HepG2 (cell line): ENCODE results near the gene COLQ. TPM values are rescaled to one million over a fixed set of nuclear protein-coding genes. Genes with fewer than 3 reads are reported as not detected.

Experiments
- ATAC-seq: fragments of 200-7000 bp; cut with Tn5 transposase; 3 replicates; pipeline ENCODE4 v1.9.1; 2020; ENCODE audit warnings: mild to moderate bottlenecking, moderate library complexity
- BruUV-seq: library from RNA; stranded (reverse); fragments of 400-500 nt; replicated peaks from 2 replicates; lab custom pipeline; 2021; lab: Mats Ljungman, UMichigan
- CTCF ChIA-PET: fragments of 300-600 bp; formaldehyde crosslinking; extraction: SDS; loops from one replicate; lab custom pipeline; 2021; ENCODE audit warnings: low total read pairs, inconsistent platforms, low intra/inter-chr PET ratio; lab: Yijun Ruan, JAX
- POLR2A ChIA-PET: fragments of 350-600 bp; sonication (Branson Sonifier 250); formaldehyde crosslinking; loops from one replicate; lab custom pipeline; 2020; ENCODE audit warnings: antibody characterized with exemption, inconsistent platforms; lab: Yijun Ruan, JAX
- DNase-seq: peaks from one replicate; pipeline ENCODE4 v3.0.0-alpha.2; 2015; ENCODE audit warnings: low spot score
- FAIRE-seq: peaks from 3 replicates; lab custom pipeline; 2011; peaks lifted over from hg19 to GRCh38; lab: Jason Lieb, UNC
- H2AFZ ChIP-seq: one replicate; pipeline ENCODE4 v1.6.1; 2011; ENCODE audit warnings: low read length, inconsistent platforms
- H3K27ac ChIP-seq: fragments of 300-600 bp; 3 replicates; pipeline ENCODE4 v1.8.0; 2011; ENCODE audit warnings: mixed run types, mild to moderate bottlenecking, mixed read lengths, low read length, inconsistent platforms; ENCODE audit not compliant: insufficient read depth; ENCODE audit errors: extremely low read length
- H3K27me3 ChIP-seq, 2 experiments: fragments of 200-600 bp in 1 of 2; 2 replicates in 1 of 2; 3 replicates in 1 of 2; pipeline versions ENCODE4 v1.6.0 to v1.8.0; 2011; ENCODE audit warnings: low read length in 2 of 2, mild to moderate bottlenecking in 2 of 2, moderate library complexity in 2 of 2, inconsistent platforms in 1 of 2; ENCODE audit not compliant: insufficient read depth in 2 of 2, control insufficient read depth in 1 of 2
- H3K36me3 ChIP-seq, 2 experiments: fragments of 200-600 bp in 1 of 2; replicated peaks in 1 of 2; 2 replicates in 1 of 2; 3 replicates in 1 of 2; pipeline versions ENCODE4 v1.5.1 to v1.8.0; 2011; ENCODE audit warnings: low read length in 2 of 2, inconsistent platforms in 1 of 2; ENCODE audit not compliant: insufficient read depth in 2 of 2, control insufficient read depth in 1 of 2
- H3K4me1 ChIP-seq: 2 replicates; pipeline ENCODE4 v1.5.1; 2012; ENCODE audit warnings: low read length, inconsistent platforms; ENCODE audit not compliant: insufficient read depth
- H3K4me2 ChIP-seq: 2 replicates; pipeline ENCODE4 v1.6.0; 2011; ENCODE audit warnings: low read depth, low read length, inconsistent platforms
- H3K4me3 ChIP-seq, 3 experiments: fragments of 200-600 bp in 1 of 3; sonication (generic), shearing (Covaris generic) in 1 of 3; replicated peaks in 1 of 3; 2 replicates each; pipeline ENCODE4 v1.5.1; 2011 to 2016; ENCODE audit warnings: low read length in 3 of 3, inconsistent platforms in 2 of 3, low read depth in 2 of 3, mild to moderate bottlenecking in 2 of 3, control low read depth in 1 of 3, mixed read lengths in 1 of 3; ENCODE audit not compliant: insufficient read depth in 1 of 3
- H3K79me2 ChIP-seq: one replicate; pipeline ENCODE4 v1.6.1; 2011; ENCODE audit warnings: low read length, inconsistent platforms; ENCODE audit not compliant: insufficient read depth
- H3K9ac ChIP-seq: 2 replicates; pipeline ENCODE4 v1.6.0; 2011; ENCODE audit warnings: mild to moderate bottlenecking, low read depth, low read length, inconsistent platforms; ENCODE audit not compliant: insufficient read depth
- H3K9me3 ChIP-seq: 2 replicates; pipeline ENCODE4 v1.5.1; 2012; ENCODE audit warnings: mild to moderate bottlenecking, low read length
- H4K20me1 ChIP-seq: 2 replicates; pipeline ENCODE4 v1.6.0; 2011; ENCODE audit warnings: inconsistent platforms, mild to moderate bottlenecking, low read length, moderate library complexity; ENCODE audit not compliant: insufficient read depth
- BHLHE40 ChIP-seq: IDR thresholded peaks from 2 replicates; pipeline ENCODE4 v1.6.1; 2011; ENCODE audit warnings: low read length, improper control_type of control experiment
- CREM ChIP-seq, 2 experiments: sonication (generic) in 1 of 2; formaldehyde crosslinking in 1 of 2; IDR thresholded peaks; 2 replicates each; pipeline versions ENCODE4 v1.4.0 to v1.6.1; 2016 to 2020; ENCODE audit warnings: antibody characterized with exemption in 1 of 2, mild to moderate bottlenecking in 1 of 2, missing genetic modification reagents in 1 of 2
- FLYWCH1 ChIP-seq: sonication (generic); formaldehyde crosslinking; IDR thresholded peaks from 2 replicates; pipeline ENCODE4 v1.8.1; 2023; ENCODE audit warnings: mild to moderate bottlenecking, missing genetic modification reagents
- HOXA3 ChIP-seq: sonication (generic); formaldehyde crosslinking; IDR thresholded peaks from 2 replicates; pipeline ENCODE4 v1.5.0; 2020; ENCODE audit warnings: missing genetic modification reagents
- HOXA9 ChIP-seq: sonication (generic); formaldehyde crosslinking; IDR thresholded peaks from 2 replicates; pipeline ENCODE4 v1.8.1; 2022; ENCODE audit warnings: missing genetic modification reagents, mild to moderate bottlenecking, moderate library complexity, borderline replicate concordance
- KLF9 ChIP-seq: IDR thresholded peaks from 2 replicates; pipeline ENCODE4 v1.6.1; 2016; ENCODE audit warnings: low read depth
- MTA3 ChIP-seq: sonication (generic); formaldehyde crosslinking; IDR thresholded peaks from 2 replicates; pipeline ENCODE4 v1.4.0; 2020; ENCODE audit warnings: missing genetic modification reagents
- ONECUT2 ChIP-seq: sonication (generic); formaldehyde crosslinking; IDR thresholded peaks from 2 replicates; pipeline ENCODE4 v1.4.0; 2020; ENCODE audit warnings: missing genetic modification reagents
- REL ChIP-seq: sonication (generic); formaldehyde crosslinking; conservative IDR thresholded peaks from 2 replicates; pipeline ENCODE4 v1.8.0; 2022; ENCODE audit warnings: mild to moderate bottlenecking, missing genetic modification reagents, moderate library complexity
- SPEN ChIP-seq: sonication (generic); formaldehyde crosslinking; IDR thresholded peaks from 2 replicates; pipeline ENCODE4 v1.5.1; 2020; ENCODE audit warnings: low read depth, mild to moderate bottlenecking, missing genetic modification reagents
- TOPORS ChIP-seq: sonication (generic); formaldehyde crosslinking; IDR thresholded peaks from 2 replicates; pipeline ENCODE4 v1.8.0; 2023; ENCODE audit warnings: mild to moderate bottlenecking, missing genetic modification reagents
- ZFX ChIP-seq: sonication (generic); formaldehyde crosslinking; IDR thresholded peaks from 2 replicates; pipeline ENCODE4 v1.4.0; 2020; ENCODE audit warnings: mild to moderate bottlenecking, low read depth, missing genetic modification reagents, moderate library complexity
- ZNF841 ChIP-seq: sonication (generic); formaldehyde crosslinking; IDR thresholded peaks from 2 replicates; pipeline ENCODE4 v1.8.1; 2023; ENCODE audit warnings: missing genetic modification reagents, borderline replicate concordance
- ZXDC ChIP-seq: sonication (generic); formaldehyde crosslinking; IDR thresholded peaks from 2 replicates; pipeline ENCODE4 v1.5.0; 2020; ENCODE audit warnings: mild to moderate bottlenecking, missing genetic modification reagents
- WGBS: methylation state at CpG from one replicate; pipeline ENCODE4 v1.1.6; 2017; ENCODE audit warnings: low lambda C conversion rate; 5-methylcytosine and 5-hydroxymethylcytosine counted together
- in situ Hi-C: cut with HindIII; loops from 2 replicates; pipeline ENCODE4 v1.10.0; 2017; ENCODE audit warnings: low pct_unique_long_range_greater_than_20kb; ENCODE audit not compliant: extremely low pct_ligation_motif_present
- intact Hi-C: fragments of 100-400 bp; cut with micrococcal nuclease; formaldehyde crosslinking; loops from one replicate; pipeline ENCODE4 v1.10.0; 2022; ENCODE audit not compliant: unreplicated experiment
- polyA plus RNA-seq, 8 experiments: library from polyadenylated mRNA; depleted of rRNA in 3 of 8; stranded (reverse) in 7 of 8; unstranded in 1 of 8; fragments of >200 nt; fragmentation: Illumina TruSeq in 4 of 8; extraction: Trizol in 4 of 8; gene quantifications; 2 replicates each; pipeline versions ENCODE4 v1.2.1 to v1.2.3, GENCODE V29; 2011 to 2016; ENCODE audit warnings: low read depth in 4 of 8, missing spikeins in 1 of 8, mixed read lengths in 1 of 8; ENCODE audit not compliant: insufficient read depth in 1 of 8
- total RNA-seq, 5 experiments: library from RNA; depleted of rRNA; stranded (reverse); fragments of >200 nt; fragmentation: Illumina TruSeq; extraction: Trizol; gene quantifications; 2 replicates each; pipeline ENCODE4 v1.2.3, GENCODE V29; 2016; ENCODE audit warnings: low read depth in 1 of 5
- TF ChIP-seq, protein P1 (sequence below): sonication (generic); formaldehyde crosslinking; IDR thresholded peaks from 2 replicates; pipeline ENCODE4 v1.4.0; 2020; ENCODE audit warnings: missing genetic modification reagents, borderline replicate concordance
- TF ChIP-seq, protein P2 (sequence below): IDR thresholded peaks from 2 replicates; pipeline ENCODE4 v1.6.1; 2016; ENCODE audit warnings: low read depth, control low read depth
- TF ChIP-seq, protein P3 (sequence below): sonication (generic); formaldehyde crosslinking; IDR thresholded peaks from 2 replicates; pipeline ENCODE4 v1.8.1; 2023; ENCODE audit warnings: mild to moderate bottlenecking, missing genetic modification reagents

Gene COLQ
- total and polyA plus RNA-seq, 2 of the 13 experiments (the other 11 are each of a cell fraction or from before 2014, with no cell fraction given), result 0.31 to 0.46 TPM

DNA sequence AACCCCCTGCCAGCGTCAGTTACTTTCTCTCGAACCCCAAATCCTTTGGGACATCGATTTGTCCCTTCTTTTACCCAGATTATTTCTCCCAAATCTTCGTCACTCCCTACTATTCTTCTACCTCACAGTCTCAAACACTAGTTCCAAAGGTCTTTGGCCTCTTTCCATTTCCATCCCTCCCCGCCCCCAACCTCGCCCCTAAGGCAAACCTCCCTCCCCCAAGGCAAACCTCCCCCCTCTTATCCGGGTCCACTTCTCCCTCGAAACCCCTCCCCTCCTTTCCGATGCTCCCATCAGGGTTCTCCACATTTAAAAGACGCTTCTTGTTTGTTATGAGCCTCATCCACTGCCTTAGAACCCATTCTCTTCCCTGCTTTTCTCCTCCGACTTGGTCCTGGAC is 93.5 kb downstream of the COLQ start:
- Histone ChIP-seq H3K4me2 (peak overlapping the region; percentile 92), H3K9ac (peak overlapping the region; percentile 93), H3K79me2 (peaks cover 68% of the 10 kb centered on the region), H3K27ac (peak overlapping the region; percentile 80), H3K4me3 (peak overlapping the region; percentile 91 to 99 (median 97)), H3K27me3 (peaks cover 0 to 5% of the 10 kb centered on the region in 2 experiments; a peak in 1 of 5 replicates), H4K20me1 (peaks cover 4% of the 10 kb centered on the region; the same call in 1 of the 2 replicates), H3K36me3 (peaks cover 8 to 23% of the 10 kb centered on the region in 2 experiments), H3K9me3 (no peaks in the 10 kb centered on the region), H3K4me1 (peaks cover 37% of the 10 kb centered on the region), H2AFZ (no peak overlapping the region)
- CTCF ChIA-PET, result no interaction called here
- FAIRE-seq (no peak), ATAC-seq (peak; percentile 38), DNase-seq (peak; percentile 35)
- WGBS, result under 1% methylated on average over 11 of the region's 11 CpGs
- POLR2A ChIA-PET, result no interaction called here
- intact Hi-C loops (loop anchor here (1.0 kb wide), 1 partner anchor 129 kb away; no protein-coding TSS in a partner anchor), in situ Hi-C loops (loop anchor here (5.0 kb wide), 1 partner anchor 129 kb away; no protein-coding TSS in a partner anchor)
- no TSS peak for BruUV-seq
- TF ChIP-seq HOXA9 (CRISPR knock-in tag) (no peak), BHLHE40 (no peak), FLYWCH1 (CRISPR knock-in tag) (no peak), REL (no peak), ONECUT2 (CRISPR knock-in tag) (no peak), HOXA3 (CRISPR knock-in tag) (no peak), KLF9 (no peak), TOPORS (CRISPR knock-in tag) (no peak), ZXDC (CRISPR knock-in tag) (no peak), ZFX (CRISPR knock-in tag) (no peak), MTA3 (CRISPR knock-in tag) (no peak), ZNF841 (CRISPR knock-in tag) (no peak), CREM (IDR thresholded peaks at IDR 0.05) (no peak), CREM (CRISPR knock-in tag; IDR thresholded peaks at IDR 0.05) (no peak), SPEN (CRISPR knock-in tag) (no peak)
- TF ChIP-seq, protein P1, sequence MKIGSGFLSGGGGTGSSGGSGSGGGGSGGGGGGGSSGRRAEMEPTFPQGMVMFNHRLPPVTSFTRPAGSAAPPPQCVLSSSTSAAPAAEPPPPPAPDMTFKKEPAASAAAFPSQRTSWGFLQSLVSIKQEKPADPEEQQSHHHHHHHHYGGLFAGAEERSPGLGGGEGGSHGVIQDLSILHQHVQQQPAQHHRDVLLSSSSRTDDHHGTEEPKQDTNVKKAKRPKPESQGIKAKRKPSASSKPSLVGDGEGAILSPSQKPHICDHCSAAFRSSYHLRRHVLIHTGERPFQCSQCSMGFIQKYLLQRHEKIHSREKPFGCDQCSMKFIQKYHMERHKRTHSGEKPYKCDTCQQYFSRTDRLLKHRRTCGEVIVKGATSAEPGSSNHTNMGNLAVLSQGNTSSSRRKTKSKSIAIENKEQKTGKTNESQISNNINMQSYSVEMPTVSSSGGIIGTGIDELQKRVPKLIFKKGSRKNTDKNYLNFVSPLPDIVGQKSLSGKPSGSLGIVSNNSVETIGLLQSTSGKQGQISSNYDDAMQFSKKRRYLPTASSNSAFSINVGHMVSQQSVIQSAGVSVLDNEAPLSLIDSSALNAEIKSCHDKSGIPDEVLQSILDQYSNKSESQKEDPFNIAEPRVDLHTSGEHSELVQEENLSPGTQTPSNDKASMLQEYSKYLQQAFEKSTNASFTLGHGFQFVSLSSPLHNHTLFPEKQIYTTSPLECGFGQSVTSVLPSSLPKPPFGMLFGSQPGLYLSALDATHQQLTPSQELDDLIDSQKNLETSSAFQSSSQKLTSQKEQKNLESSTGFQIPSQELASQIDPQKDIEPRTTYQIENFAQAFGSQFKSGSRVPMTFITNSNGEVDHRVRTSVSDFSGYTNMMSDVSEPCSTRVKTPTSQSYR (CRISPR knock-in tag), result peak; percentile 23; the same call in 1 of the 2 replicates
- TF ChIP-seq, protein P2, sequence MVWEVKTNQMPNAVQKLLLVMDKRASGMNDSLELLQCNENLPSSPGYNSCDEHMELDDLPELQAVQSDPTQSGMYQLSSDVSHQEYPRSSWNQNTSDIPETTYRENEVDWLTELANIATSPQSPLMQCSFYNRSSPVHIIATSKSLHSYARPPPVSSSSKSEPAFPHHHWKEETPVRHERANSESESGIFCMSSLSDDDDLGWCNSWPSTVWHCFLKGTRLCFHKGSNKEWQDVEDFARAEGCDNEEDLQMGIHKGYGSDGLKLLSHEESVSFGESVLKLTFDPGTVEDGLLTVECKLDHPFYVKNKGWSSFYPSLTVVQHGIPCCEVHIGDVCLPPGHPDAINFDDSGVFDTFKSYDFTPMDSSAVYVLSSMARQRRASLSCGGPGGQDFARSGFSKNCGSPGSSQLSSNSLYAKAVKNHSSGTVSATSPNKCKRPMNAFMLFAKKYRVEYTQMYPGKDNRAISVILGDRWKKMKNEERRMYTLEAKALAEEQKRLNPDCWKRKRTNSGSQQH (CRISPR knock-in tag), result no peak
- TF ChIP-seq, protein P3, sequence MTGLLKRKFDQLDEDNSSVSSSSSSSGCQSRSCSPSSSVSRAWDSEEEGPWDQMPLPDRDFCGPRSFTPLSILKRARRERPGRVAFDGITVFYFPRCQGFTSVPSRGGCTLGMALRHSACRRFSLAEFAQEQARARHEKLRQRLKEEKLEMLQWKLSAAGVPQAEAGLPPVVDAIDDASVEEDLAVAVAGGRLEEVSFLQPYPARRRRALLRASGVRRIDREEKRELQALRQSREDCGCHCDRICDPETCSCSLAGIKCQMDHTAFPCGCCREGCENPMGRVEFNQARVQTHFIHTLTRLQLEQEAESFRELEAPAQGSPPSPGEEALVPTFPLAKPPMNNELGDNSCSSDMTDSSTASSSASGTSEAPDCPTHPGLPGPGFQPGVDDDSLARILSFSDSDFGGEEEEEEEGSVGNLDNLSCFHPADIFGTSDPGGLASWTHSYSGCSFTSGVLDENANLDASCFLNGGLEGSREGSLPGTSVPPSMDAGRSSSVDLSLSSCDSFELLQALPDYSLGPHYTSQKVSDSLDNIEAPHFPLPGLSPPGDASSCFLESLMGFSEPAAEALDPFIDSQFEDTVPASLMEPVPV, result 0 out of 2 replicates have a peak, but pooled peaks have one; percentile 4
